Stimulated activated naive CD4-positive, alpha-beta T cell treated with Interleukin-2 at 50 U/mL for 16 hours (primary cell): Measurements from ENCODE around the gene SLC2A5.

Experiments
- DNase-seq: peaks from one replicate; lab custom pipeline; 2025; lab: John Stamatoyannopoulos, UW

The SLC2A5 gene

GRCh38 chr1:9093091-9093490 lies 23.7 kb upstream of the SLC2A5 start:
- DNase-seq: no peak

GRCh38 chr1:9088807-9089206 lies 19.4 kb upstream of the SLC2A5 start:
- DNase-seq: no peak

GRCh38 chr1:9087411-9088125 lies 18.1 kb upstream of the SLC2A5 start:
- DNase-seq: no peak

- no peak for DNase-seq
These were observed 17.4 kb upstream of the SLC2A5 start for GRCh38 chr1:9086796-9087195.

GRCh38 chr1:9086045-9086444 lies 16.6 kb upstream of the SLC2A5 start:
- no peak for DNase-seq

GRCh38 chr1:9085306-9085940 lies 16.0 kb upstream of the SLC2A5 start:
- no peak for DNase-seq

- no peak for DNase-seq
These were observed 15.5 kb upstream of the SLC2A5 start for GRCh38 chr1:9084906-9085305.

- no peak for DNase-seq
These were observed 12.0 kb upstream of the SLC2A5 start for GRCh38 chr1:9081473-9081872.

- no peak for DNase-seq
These were observed 11.4 kb upstream of the SLC2A5 start for GRCh38 chr1:9080705-9081291.

- DNase-seq: no peak
These were observed 10.7 kb upstream of the SLC2A5 start for GRCh38 chr1:9079988-9080704.

- no peak for DNase-seq
These were observed 9.5 kb upstream of the SLC2A5 start for GRCh38 chr1:9078752-9079500.

GRCh38 chr1:9078015-9078751 lies 8.7 kb upstream of the SLC2A5 start:
- DNase-seq: no peak

GRCh38 chr1:9075022-9075421 lies 5.6 kb upstream of the SLC2A5 start:
- DNase-seq: no peak

- DNase-seq: no peak
These were observed 3.7 kb upstream of the SLC2A5 start for GRCh38 chr1:9073143-9073542.

- DNase-seq: no peak
These were observed 2.3 kb upstream of the SLC2A5 start for GRCh38 chr1:9071554-9072235.

- no peak for DNase-seq
These were observed 1.1 kb upstream of the SLC2A5 start for GRCh38 chr1:9070486-9070885.

- DNase-seq: no peak
These were observed 482 bp downstream of the SLC2A5 start for GRCh38 chr1:9068981-9069325.

- no peak for DNase-seq
These were observed 2.3 kb downstream of the SLC2A5 start for GRCh38 chr1:9066945-9067807.

- no peak for DNase-seq
These were observed 4.2 kb downstream of the SLC2A5 start for GRCh38 chr1:9065213-9065751.

GRCh38 chr1:9062846-9063245 lies 6.6 kb downstream of the SLC2A5 start:
- DNase-seq: no peak
